SU-DHL-6 (cell line): ENCODE data around the gene LAMB4.

Source experiments
- H2AFZ ChIP-seq: fragments of 200-600 bp; sonication (generic); 2 replicates; pipeline ENCODE4 v1.6.1; 2014; ENCODE audit warnings: low read depth, mild to moderate bottlenecking, moderate library complexity, mixed read lengths, antibody characterized with exemption, low read length; ENCODE audit not compliant: severe bottlenecking
- H3F3A ChIP-seq: fragments of 200-600 bp; shearing (Covaris generic); 2 replicates; pipeline ENCODE4 v1.6.0; 2016; ENCODE audit warnings: antibody characterized with exemption, mild to moderate bottlenecking; ENCODE audit not compliant: insufficient read depth
- H3K27ac ChIP-seq: fragments of 200-600 bp; sonication (generic); 2 replicates; pipeline ENCODE4 v1.5.1; 2016; ENCODE audit warnings: low read depth, mild to moderate bottlenecking, low read length, moderate library complexity, mixed read lengths
- H3K27me3 ChIP-seq: fragments of 200-600 bp; sonication (generic), shearing (Covaris generic); 2 replicates; pipeline ENCODE4 v1.6.0; 2014; ENCODE audit warnings: mild to moderate bottlenecking, low read length
- H3K36me3 ChIP-seq: fragments of 200-600 bp; sonication (generic); 2 replicates; pipeline ENCODE4 v1.6.1; 2014; ENCODE audit warnings: mild to moderate bottlenecking, low read length, mixed read lengths
- H3K4me2 ChIP-seq: fragments of 300-600, 200-600 bp; shearing (Covaris generic), sonication (generic); 2 replicates; pipeline ENCODE4 v1.6.0; 2014; ENCODE audit warnings: low read length, low read depth, mild to moderate bottlenecking; ENCODE audit not compliant: poor library complexity, severe bottlenecking
- H3K4me3 ChIP-seq: fragments of 200-600 bp; sonication (generic); 2 replicates; pipeline ENCODE4 v1.5.1; 2014; ENCODE audit warnings: antibody characterized with exemption, low read length, mild to moderate bottlenecking, mixed read lengths; ENCODE audit not compliant: insufficient read depth, poor library complexity, severe bottlenecking
- H3K79me2 ChIP-seq: fragments of 200-600 bp; sonication (generic); 2 replicates; pipeline ENCODE4 v1.6.1; 2014; ENCODE audit warnings: mild to moderate bottlenecking, low read length, moderate library complexity; ENCODE audit not compliant: insufficient read depth
- H3K9ac ChIP-seq: fragments of 200-600 bp; sonication (generic); 2 replicates; pipeline ENCODE4 v1.7.0; 2014; ENCODE audit warnings: mild to moderate bottlenecking, low read length
- H3K9me2 ChIP-seq: fragments of 200-600 bp; sonication (generic); replicated peaks from 2 replicates; pipeline ENCODE4 v1.6.1; 2014; ENCODE audit warnings: low read length; ENCODE audit not compliant: insufficient read depth
- H3K9me3 ChIP-seq: fragments of 200-600 bp; sonication (generic); 2 replicates; pipeline ENCODE4 v1.6.1; 2014; ENCODE audit warnings: low read length, mixed read lengths; ENCODE audit not compliant: insufficient read depth
- H4K20me1 ChIP-seq: fragments of 200-600 bp; sonication (generic); 2 replicates; pipeline ENCODE4 v1.6.1; 2014; ENCODE audit warnings: low read depth, mild to moderate bottlenecking, antibody characterized with exemption, low read length, moderate library complexity, mixed read lengths
- CTCF ChIP-seq: fragments of 200-600 bp; sonication (generic); IDR thresholded peaks from one replicate; pipeline ENCODE4 v1.5.1; 2017; ENCODE audit warnings: antibody characterized with exemption, mild to moderate bottlenecking, low read length, moderate library complexity; ENCODE audit not compliant: insufficient read depth, poor library complexity, severe bottlenecking
- EZH2phosphoT487 ChIP-seq: fragments of 200-600 bp; sonication (generic), shearing (Covaris generic); conservative IDR thresholded peaks from 2 replicates; pipeline ENCODE4 v1.6.1; 2018; ENCODE audit warnings: mild to moderate bottlenecking, antibody characterized with exemption, low read length, moderate library complexity, mixed read lengths

Gene LAMB4

GRCh38 chr7:108010377-108010776, 119.8 kb downstream of the LAMB4 start:
- Histone ChIP-seq H3K9me2 (no peaks in the 10 kb centered on the region), H3K27ac (no peak overlapping the region), H3K27me3 (no peaks in the 10 kb centered on the region), H3K4me3 (no peak overlapping the region), H3K9me3 (no peaks in the 10 kb centered on the region), H3F3A (no peaks in the 10 kb centered on the region), H3K4me2 (no peak overlapping the region), H2AFZ (no peak overlapping the region), H3K79me2 (no peaks in the 10 kb centered on the region), H3K9ac (no peak overlapping the region), H3K36me3 (no peaks in the 10 kb centered on the region), H4K20me1 (no peaks in the 10 kb centered on the region)
- TF ChIP-seq EZH2phosphoT487, result no peak
- no peak for TF ChIP-seq CTCF

GRCh38 chr7:108009873-108010272, 120.3 kb downstream of the LAMB4 start:
- Histone ChIP-seq H3K36me3 (no peaks in the 10 kb centered on the region), H3K4me2 (no peak overlapping the region), H3K9ac (no peak overlapping the region), H3K9me3 (no peaks in the 10 kb centered on the region), H3F3A (no peaks in the 10 kb centered on the region), H3K27ac (no peak overlapping the region), H3K27me3 (no peaks in the 10 kb centered on the region), H3K9me2 (no peaks in the 10 kb centered on the region), H4K20me1 (no peaks in the 10 kb centered on the region), H3K4me3 (no peak overlapping the region), H2AFZ (no peak overlapping the region), H3K79me2 (no peaks in the 10 kb centered on the region)
- TF ChIP-seq CTCF (no peak), EZH2phosphoT487 (no peak)

GRCh38 chr7:108008827-108009226, 121.3 kb downstream of the LAMB4 start:
- no peak overlapping the region for H3K4me3 ChIP-seq
- H3K79me2 ChIP-seq, result no peaks in the 10 kb centered on the region
- H2AFZ ChIP-seq, result no peak overlapping the region
- H3K9ac ChIP-seq, result no peak overlapping the region
- H3K9me3 ChIP-seq, result no peaks in the 10 kb centered on the region
- no peak overlapping the region for H3K27ac ChIP-seq
- no peaks in the 10 kb centered on the region for H3K36me3 ChIP-seq
- H3F3A ChIP-seq, result no peaks in the 10 kb centered on the region
- H4K20me1 ChIP-seq, result no peaks in the 10 kb centered on the region
- no peak overlapping the region for H3K4me2 ChIP-seq
- no peak for TF ChIP-seq CTCF
- TF ChIP-seq EZH2phosphoT487, result no peak
- H3K9me2 ChIP-seq, result no peaks in the 10 kb centered on the region
- no peaks in the 10 kb centered on the region for H3K27me3 ChIP-seq
